GM18519 (cell line): ENCODE measurements around the gene ULK1.
"Not testable (repeated sequence)": the region's sequence is repeated elsewhere in the genome, so short reads cannot be mapped to it uniquely, and the experiment has no call there.

Source experiments
- ATAC-seq: cut with Tn5 transposase; IDR thresholded peaks from one replicate; pipeline ENCODE4 v1.9.1; 2021; ENCODE audit warnings: mild to moderate bottlenecking, moderate library complexity; ENCODE audit not compliant: unreplicated experiment, low FRiP score

Gene ULK1

DNA sequence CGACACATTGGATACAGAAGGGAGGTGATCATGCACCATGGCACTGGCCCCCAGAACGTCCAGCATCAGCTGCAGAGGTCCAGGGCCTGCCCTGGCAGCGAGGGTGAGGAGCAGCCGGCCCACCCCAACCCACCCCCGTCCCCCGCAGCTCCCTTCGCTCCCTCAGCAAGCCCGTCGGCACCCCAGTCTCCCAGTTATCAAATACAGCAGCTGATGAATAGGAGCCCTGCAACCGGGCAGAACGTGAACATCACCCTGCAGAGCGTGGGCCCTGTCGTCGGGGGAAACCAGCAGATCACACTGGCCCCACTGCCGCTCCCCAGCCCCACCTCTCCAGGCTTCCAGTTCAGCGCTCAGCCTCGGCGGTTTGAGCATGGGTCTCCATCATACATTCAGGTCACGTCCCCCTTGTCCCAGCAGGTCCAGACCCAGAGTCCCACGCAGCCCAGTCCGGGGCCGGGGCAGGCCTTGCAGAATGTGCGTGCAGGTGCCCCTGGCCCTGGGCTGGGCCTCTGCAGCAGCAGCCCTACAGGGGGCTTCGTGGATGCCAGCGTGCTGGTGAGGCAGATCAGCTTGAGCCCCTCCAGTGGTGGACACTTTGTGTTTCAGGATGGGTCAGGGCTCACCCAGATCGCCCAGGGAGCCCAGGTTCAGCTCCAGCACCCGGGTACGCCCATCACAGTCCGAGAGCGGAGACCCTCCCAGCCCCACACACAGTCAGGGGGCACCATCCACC lies 66.3 kb downstream of the ULK1 start:
- ATAC-seq = not testable (repeated sequence)

DNA sequence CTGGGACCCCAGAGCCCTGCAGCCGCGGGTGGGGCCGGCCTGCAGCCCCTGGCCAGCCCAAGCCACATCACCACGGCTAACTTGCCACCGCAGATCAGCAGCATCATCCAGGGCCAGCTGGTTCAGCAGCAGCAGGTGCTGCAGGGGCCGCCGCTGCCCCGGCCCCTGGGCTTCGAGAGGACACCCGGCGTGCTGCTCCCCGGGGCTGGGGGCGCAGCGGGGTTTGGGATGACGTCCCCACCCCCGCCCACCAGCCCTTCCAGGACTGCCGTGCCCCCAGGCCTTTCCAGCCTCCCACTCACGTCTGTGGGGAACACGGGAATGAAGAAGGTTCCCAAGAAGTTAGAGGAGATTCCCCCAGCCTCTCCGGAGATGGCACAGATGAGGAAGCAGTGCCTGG lies 66.9 kb downstream of the ULK1 start:
- ATAC-seq = not testable (repeated sequence)

DNA sequence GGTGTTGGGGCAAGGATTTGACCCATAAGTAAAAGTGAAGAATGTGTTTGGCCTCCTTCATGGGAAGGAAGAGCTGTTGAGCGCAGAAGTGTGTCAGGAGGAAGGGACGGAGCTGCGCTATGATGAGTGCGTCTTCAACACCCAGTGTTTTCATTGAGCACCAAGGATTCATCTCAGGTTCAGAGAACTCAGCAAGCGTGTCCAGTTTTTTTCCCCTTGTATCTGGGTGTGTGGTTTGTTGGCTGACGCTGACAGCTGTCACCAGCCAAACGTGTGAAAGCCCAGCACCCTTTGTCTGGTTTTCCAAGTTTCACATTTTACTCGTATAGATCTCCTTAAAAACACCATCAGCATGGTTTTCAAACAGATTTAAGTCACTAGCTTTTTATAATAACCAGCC lies 67.6 kb downstream of the ULK1 start:
- ATAC-seq = no peak

DNA sequence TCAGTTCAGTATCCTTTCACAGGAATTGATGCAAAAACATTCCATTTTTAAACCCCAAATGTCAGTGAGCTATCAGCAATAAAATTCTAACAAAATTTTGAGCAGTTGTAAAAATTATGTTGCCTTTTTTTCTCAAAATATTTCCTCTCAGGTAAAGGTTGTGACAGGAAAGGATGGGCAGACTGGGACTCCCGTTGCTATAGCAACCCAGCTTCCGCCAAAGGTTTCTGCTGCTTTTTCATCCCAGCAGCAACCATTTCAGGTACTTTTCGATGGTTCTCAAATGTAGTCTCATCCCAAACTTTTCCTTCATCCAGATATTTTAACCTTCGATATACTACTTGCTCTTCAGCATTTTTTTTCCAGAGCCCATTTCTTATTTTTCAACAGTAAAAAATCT lies 69.0 kb downstream of the ULK1 start:
- ATAC-seq = no peak

DNA sequence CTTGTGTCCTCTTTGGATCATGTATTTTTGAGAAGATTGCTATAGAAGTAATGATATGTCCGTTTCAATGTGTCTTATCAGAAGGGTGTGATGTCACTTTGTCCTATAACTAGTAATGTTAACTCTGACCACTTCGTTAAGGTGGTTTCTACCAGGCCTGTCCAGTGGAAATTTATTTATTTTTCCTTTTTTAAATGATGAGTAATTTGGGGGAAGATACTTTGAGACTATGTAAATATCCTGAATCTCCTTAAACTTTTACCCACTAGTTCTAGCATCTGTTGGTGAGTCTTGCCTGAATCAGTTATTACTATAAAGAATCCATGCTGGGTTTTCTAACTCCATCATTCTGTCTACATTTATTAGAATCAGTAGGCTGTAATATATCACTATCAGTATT lies 70.7 kb downstream of the ULK1 start:
- no peak for ATAC-seq

DNA sequence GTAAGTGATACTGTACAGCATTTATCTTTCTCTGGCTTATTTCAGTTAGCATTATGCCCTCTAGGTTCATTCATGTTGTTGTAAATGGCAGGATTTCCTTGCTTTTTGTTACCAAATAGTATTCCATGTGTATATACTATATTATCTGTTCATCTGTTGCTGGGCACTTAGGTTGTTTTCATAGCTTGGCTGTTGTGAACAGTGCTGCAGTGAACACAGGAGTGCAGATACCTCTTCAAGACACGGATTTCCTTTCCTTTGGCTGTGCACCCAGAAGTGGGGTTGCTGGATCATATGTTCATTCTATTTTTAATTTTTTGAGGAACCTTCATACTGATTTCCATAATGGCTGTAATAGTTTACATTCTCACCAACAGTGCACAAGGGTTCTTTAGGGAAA lies 76.8 kb downstream of the ULK1 start:
- ATAC-seq = no peak
